GM21529 (cell line): ENCODE results near the gene NBL1.

Experiments
- ATAC-seq: cut with Tn5 transposase; IDR thresholded peaks from one replicate; pipeline ENCODE4 v1.9.1; 2021; ENCODE audit not compliant: unreplicated experiment

Gene NBL1

DNA sequence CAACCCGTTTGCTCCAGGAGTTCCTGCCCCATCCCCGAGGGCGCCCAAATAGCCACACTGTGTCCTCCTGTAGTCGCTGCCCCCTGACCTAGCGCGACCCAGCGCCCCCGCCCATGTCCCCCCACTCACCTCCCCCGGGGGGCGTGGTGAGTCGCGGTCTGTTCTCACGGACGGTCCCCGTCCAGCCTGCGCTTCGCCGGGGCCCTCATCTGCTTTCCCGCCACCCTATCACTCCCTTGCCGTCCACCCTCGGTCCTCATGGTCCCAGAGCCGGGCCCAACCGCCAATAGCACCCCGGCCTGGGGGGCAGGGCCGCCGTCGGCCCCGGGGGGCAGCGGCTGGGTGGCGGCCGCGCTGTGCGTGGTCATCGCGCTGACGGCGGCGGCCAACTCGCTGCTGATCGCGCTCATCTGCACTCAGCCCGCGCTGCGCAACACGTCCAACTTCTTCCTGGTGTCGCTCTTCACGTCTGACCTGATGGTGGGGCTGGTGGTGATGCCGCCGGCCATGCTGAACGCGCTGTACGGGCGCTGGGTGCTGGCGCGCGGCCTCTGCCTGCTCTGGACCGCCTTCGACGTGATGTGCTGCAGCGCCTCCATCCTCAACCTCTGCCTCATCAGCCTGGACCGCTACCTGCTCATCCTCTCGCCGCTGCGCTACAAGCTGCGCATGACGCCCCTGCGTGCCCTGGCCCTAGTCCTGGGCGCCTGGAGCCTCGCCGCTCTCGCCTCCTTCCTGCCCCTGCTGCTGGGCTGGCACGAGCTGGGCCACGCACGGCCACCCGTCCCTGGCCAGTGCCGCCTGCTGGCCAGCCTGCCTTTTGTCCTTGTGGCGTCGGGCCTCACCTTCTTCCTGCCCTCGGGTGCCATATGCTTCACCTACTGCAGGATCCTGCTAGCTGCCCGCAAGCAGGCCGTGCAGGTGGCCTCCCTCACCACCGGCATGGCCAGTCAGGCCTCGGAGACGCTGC, 21.7 kb downstream of the NBL1 start:
- no peak for ATAC-seq

DNA sequence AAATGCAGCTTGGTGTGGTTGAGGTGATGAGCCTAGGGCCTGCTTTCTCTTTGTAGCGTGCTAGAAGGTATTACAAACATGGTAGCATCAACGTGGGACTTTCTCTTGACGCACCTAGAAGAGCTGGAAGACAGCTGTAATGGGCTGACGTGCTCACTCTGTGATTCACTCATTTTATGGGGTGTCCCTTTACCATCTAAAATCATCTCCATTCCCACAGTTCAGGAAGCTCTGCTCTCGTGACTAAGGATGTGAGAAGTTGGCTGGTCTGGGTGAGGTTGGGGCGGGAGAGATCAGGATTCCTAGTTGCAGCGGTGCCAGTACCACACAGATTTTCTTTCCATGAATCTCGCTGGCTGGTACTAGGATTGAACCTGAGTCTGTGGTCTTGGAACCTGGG, 24.8 kb downstream of the NBL1 start:
- ATAC-seq: no peak

DNA sequence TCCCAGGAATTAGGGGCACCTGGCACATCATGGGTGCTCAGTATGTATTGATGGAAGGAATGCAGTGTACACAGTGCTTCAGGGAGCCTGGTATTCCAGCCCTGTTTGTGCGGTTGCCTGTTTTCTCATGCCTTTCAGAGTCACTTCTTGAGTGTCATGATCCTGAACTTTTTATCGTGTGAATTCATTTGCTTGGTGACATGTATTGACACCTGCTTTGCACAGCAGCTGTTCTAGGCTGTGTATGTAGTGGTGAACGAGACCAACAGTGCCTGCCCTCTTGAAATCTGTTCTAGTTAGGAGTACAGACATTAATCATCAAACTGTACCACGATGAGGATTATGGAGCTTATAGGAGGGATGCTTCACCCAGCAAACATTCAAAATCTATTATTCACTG, 26.7 kb downstream of the NBL1 start:
- ATAC-seq: no peak

DNA sequence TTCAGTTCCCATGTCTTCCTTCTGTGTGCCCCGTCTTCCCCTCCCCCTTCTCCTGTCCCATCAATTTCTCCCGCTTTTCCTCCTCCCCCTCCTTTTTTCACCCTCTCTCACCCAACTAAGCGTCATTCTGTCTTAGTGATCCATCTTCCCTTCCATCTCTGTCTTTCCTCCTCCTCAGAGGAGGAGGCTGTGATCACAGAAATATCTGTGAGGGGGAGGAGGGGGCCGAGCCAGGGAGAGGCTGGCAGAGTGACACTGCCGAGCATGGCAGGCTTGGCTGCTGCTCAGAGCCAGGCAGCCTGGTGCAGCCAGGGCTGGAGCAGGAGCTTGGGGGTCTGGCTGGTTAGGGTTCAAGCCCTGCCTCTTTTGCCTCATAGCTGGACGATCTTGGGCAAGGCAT, 28.1 kb downstream of the NBL1 start:
- ATAC-seq: no peak

DNA sequence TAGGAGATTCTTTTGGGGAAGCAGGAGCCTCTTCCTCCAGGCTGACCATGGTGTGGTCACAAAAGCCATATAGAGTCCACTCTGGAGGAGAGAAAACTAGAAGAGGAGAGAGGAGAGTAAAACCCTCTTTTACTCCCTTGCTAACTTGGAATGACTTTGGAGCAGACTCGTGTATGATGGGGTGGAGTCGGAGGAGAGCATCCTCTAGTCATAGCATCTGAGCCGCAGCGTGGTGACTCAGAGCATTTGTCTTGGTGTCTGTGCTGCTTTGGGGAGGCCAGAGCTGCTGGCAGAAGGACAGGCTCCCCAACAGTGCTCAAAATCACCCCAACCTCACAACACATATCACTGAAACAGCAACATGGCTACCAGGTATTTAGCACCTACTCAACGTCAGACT, 31.7 kb downstream of the NBL1 start:
- no peak for ATAC-seq

DNA sequence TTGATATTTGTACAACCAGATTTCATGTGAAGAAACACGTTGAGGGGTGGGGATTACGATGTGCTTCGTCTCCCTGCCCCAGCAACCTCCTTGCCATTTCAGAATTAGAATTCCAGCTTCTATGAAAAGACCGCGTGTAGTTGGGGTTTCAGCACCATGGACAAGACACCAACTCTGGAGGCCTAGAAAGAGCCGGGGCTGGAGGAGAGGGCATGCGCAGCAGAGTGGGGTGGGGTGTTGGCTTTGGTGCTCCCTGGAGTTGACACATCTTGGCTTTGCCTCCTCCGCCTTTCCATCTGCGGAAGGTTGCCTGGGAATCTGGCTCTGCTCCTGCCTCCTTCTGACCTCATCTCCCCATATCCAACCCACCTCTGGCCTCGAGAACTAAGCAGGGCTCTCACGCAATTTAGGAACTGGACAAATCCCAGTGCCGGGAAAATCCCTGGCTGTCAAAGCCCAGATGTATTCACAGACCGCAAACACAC, 32.4 kb downstream of the NBL1 start:
- no peak for ATAC-seq

DNA sequence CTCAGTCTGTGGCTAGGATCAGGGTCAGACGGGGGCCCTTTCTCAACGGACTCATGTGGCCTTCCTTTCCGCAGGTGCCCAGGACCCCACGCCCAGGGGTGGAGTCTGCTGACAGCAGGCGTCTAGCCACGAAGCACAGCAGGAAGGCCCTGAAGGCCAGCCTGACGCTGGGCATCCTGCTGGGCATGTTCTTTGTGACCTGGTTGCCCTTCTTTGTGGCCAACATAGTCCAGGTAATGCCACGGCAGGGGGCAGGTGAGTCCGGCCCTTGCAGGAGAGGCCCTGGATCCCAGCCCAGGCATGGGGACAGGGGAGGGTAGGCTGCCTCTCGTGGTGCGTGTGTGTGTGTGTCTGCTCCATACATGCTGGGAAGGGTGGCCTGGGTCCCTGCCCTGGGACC, 34.4 kb downstream of the NBL1 start:
- no peak for ATAC-seq

DNA sequence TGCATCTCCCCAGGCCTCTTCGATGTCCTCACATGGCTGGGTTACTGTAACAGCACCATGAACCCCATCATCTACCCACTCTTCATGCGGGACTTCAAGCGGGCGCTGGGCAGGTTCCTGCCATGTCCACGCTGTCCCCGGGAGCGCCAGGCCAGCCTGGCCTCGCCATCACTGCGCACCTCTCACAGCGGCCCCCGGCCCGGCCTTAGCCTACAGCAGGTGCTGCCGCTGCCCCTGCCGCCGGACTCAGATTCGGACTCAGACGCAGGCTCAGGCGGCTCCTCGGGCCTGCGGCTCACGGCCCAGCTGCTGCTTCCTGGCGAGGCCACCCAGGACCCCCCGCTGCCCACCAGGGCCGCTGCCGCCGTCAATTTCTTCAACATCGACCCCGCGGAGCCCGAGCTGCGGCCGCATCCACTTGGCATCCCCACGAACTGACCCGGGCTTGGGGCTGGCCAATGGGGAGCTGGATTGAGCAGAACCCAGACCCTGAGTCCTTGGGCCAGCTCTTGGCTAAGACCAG, 34.9 kb downstream of the NBL1 start:
- ATAC-seq: no peak

DNA sequence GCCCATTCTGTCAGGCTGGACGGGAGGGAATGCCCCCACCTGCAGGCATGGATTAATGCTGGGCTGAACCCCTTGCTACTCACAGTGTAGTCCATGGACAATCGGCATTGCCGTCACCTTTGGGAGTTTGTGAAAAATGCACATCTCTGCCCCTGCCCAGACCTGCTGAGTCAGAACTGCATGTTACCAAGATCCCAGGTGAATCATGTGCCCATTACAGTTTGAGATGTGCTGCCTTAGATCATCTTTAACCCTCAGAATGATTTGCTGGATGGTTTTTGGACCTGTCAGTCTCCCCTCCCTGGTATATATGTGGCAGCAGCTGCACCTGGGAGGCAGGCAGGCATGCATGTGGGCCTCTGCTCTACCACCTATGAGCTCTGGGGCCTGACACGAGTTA, 35.6 kb downstream of the NBL1 start:
- no peak for ATAC-seq

DNA sequence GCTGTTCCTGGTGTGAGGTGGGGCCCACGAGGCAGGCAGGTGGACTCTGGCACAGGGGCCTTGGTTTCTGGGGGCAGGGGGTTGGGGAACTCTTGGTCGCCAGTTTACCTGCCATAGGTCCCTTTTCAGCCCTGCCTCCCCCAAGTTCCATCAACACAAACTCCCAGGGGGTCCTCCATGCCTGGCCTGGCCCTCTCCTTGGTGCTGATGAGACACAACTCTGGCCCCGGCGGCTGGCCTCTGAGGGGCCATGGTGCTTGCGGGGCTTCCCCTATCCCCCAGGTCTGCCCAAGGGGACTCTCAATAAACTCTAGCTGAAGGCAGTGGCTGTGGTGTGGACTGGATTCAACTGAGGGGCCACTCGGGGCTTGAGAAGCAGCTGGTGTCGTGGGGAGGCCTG, 36.5 kb downstream of the NBL1 start:
- no peak for ATAC-seq

DNA sequence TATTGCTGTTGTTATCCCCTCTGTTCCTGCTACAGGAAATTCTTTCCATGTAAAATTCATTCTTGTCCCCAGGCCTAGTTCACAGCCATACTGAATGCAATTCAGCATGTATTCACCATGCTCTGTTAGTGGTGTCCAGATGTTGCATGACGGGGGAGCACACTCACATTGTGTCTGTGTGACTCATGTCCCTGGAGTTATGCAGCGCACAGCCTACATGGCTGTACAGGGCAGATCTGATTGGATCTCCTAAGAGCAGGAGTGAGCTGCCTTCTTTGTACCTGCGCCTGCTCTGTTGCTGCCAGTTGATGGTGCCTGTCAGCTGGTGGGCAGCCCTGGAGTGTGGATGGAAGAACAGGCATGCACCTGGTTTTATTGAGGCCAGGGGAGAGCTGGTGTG, 38.1 kb downstream of the NBL1 start:
- ATAC-seq: no peak

DNA sequence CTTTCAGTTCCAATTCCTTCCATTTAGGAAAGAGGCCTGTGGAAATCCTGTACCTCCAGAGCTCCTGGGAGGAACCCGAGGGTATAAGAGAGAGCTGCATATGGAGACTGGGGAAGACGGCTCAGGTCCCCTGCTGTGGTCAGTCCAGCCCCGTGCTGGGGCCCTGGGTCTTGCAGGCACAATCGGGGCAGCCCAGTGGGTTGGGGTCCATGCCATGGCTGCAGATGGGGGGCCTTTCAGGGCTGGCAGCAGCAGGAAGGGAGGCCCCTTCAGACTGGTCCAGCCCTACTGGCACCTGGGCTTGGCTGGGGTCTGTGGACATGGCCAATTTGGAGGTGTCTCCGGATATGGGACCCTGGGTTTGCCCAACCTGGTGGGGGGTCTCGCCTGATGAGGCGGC, 38.8 kb downstream of the NBL1 start:
- no peak for ATAC-seq

DNA sequence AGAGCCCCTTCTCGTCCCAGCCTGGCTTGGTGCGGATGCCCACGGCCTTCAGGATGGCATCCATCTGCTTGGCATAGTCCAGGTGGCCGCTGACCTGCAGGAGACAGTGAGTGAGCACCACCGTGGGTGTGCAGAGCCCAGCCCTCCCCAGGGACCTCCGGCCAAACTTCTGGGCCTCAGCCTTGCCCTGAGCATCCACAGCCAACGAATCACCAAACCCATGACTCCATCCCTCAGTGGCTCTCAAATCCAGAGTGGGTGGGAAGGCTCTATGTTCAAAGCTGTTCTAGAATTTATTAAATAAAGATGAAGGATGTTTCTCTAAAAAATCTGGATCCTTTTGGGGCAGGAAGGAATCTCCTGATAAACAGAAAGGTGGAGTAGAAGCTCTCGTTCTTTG, 39.2 kb downstream of the NBL1 start:
- no peak for ATAC-seq

DNA sequence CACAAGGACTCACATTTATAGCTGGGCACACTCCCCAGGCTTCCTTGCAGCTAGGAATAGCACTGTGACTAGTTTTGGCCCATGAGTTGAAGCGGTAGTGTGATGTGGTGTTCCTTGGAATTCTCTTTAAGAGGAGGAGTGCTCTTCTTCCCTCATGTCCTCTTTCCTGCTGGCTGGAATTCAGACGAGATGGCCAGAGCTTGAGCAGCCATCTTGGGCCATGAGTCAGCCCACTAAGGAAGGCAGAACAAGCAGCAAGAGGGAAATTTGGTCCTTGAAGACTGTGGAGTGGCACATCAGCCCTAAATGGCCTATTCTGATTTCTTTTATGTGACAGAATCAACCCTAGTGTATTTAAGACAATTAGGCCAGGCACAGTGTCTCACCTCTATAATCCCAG, 40.6 kb downstream of the NBL1 start:
- ATAC-seq: no peak

DNA sequence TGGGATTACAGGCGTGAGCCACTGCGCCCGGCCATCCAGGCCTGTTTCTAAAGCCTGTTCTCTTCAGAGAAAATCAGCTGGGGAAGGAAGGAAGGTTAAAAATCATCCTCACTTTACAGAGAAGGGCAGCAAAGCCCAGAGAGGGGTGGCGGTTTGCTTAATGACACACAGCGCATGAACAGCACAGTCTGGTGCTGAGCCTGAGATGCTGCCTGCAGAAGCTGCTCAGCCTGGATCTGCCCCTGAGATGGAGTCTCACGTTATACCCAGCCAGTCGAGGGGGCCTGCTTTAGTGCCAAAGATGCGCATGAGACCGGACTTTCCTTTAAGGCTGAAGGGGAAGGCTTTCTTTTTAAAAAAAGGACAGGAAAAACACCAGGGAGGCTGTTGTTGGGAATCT, 41.9 kb downstream of the NBL1 start:
- ATAC-seq: no peak

DNA sequence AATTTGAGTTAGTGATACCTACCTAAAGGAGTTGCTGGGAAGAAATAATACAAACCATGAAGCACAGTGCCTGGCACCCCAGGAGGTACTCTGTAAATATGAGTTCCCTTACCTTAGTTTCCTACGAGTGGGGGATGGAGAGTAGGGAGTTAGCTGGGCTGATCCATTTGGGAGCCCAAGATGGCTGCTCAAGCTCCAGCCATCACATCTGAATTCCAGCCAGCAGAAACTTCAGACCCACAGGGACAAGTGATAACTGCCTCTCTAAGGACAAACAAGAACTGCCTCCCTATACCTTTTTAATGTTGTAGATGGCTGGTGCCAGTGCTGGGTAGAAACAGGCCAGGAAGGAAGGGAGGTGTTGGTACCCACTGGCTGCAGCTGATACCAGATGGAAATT, 43.3 kb downstream of the NBL1 start:
- no peak for ATAC-seq

DNA sequence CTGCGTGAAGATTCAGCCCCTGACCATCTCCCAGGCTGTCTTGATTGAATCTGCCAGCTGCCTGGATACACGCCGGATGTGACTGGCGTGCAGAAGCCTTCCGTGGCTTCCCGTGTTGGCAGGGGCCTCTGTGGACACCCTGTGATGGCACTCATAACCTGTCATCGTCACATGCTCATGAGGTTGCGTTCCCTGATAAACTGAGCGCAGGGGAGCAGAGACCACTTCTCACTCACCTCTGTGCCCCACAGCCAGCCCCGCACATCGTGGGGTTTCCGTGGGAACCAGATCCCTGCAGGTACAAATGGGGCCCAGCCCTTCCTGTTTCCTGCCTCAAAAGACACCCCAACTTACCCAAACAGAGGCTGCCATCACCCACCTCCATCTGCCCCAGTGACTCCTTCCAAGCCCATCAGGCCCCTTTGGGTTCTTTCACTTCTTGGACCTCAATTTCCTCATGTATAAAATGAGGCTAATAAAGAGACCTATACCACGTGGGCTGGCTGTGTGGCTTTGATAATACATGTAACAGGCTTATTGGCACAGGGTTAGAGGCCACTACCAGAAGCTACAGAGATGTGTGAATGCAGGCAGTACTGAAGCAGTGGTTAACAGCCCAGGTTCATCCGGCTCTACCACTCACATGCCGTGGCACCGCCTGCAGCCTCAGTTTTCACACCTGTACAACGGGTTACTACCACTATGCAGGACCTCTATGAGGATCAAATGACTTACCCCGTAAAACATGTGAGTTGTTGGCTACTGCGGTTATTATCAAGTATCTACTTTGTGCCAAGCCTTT, 44.1 kb downstream of the NBL1 start:
- no peak for ATAC-seq

DNA sequence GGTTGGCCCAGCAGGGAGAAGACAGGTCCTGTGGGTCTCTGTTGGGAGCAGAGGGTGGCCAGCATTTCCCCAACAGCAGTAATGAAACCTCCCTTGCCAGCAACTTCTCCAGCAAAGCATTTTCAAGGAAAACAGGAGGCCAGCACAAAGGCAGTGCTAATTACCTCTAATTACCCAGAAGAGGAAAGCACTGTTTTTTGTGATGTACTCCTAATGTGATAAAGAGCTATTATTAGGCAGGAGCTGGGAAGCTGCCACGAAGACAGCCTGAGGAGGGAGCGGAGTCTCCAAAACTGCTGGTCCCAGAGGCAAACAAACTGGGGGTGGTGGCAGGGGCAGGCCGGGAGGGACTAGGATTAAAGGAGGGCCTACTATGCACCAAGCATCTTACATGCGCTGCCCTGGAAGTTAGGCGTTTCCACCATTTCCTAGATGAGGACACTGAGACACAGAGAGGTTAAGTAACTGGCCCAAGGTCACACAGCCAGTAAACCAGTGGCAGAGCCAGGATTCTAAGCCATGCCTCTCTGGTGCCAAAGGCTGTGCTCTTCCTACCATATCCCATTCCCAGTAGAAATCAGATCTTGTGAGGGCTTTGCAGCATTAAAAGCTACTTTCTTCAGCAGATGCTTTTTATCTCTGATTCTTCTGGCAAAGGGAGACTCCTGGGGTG, 45.1 kb downstream of the NBL1 start:
- ATAC-seq: no peak

DNA sequence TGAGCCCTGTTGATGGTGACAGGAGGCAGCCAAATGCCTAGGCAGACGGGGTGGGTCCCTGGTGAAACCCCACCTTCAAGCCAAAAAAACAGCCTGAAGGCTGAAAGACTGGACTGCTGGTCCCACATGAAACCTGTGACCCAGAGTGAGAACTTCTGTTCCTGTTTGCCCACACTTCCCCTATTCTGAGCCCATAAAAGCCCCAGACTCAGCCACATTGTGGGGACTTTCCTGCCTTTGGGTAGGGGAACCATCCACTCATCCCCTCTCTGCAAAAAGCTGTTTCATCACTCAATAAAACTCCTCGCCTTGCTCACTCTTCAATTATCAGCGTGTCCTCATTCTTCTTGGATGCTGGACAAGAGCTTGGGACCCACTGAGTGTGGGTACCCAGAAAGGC, 45.7 kb downstream of the NBL1 start:
- no peak for ATAC-seq

DNA sequence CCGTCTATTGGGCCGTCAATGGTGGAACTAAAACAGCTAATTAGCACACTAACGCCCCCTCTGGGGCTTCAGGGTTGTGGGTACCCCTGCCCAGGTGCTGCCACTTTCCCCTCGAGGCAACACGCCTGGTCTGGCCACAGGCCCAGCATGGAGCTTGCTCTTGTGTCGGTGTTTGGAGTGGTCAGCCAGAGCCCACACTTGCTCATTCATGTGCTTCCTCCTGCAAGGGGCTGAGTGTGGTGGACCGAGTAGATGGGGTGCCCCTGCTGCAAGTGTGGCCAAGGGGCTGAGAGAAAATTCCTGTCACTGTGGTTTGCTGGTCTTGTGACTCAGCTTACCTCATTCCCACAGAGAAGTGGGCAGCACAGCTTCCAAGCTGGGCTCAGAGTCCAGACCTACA, 46.2 kb downstream of the NBL1 start:
- ATAC-seq: no peak

DNA sequence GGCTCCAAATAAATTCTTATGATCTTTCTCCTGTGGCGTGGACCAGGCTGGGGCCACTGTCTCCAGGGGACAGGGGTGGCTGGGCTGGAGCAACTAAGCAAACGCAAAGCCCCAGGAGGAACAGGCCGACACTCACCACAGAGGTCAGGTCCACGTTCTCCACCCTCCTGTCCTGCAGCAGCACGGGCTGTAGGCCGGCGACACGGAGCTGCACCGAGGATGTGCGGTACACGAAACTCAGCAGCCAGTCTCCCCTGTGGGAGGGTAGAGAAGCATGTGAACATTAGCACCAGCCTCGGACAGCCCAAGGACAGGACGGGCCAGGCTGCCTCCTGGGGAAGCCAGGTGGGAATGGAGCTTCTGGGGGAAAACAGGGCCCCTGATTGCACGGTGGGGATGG, 50.2 kb downstream of the NBL1 start:
- no peak for ATAC-seq
